NCI-H1417 treated with DMSO at 0.1 percent for 48 hours (cell line): ENCODE data around the gene SCNN1B.
"Not testable (repeated sequence)": the region's sequence is repeated elsewhere in the genome, so short reads cannot be mapped to it uniquely, and the experiment has no call there.

Experiments
- DNase-seq: peaks from one replicate; lab custom pipeline; 2025; lab: John Stamatoyannopoulos, UW

Gene SCNN1B

DNA sequence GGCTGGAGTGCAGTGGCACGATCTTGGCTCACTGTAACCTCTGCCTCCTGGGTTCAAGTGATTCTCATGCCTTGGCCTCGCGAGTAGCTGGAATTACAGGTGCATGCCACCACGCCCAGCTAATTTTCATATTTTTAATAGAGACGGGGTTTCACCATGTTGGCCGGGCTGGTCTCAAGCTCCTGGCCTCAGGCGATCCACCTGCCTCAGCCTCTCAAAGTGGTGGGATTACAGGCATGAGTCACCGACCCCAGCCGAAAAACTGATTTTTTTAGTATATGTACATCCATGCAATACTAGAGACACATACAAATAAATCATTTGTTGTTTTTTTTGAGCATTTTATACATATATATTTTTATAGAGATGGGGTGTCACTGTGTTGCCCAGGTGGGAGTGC lies 79.6 kb downstream of the SCNN1B start:
- DNase-seq, result not testable (repeated sequence)

DNA sequence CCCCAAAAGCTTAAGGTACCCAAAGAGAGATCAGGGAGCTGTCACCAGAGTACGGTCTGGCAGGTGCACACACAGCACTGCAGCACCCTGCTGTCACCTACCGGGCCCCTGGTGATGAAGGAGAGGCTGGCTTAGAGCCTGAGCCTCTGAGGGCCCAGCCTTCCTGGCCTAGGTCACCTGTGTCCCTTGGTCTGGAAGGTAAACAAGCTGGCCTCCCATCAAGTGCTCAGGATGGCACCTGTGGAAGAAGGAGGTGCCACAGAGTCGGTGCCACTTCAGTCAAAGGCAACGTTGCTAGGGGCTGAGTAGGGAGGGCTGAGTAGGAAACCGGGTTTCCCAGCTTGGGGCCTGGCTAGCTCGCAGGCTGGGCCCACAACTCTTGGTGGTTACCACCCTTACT lies 80.2 kb downstream of the SCNN1B start:
- no peak for DNase-seq

DNA sequence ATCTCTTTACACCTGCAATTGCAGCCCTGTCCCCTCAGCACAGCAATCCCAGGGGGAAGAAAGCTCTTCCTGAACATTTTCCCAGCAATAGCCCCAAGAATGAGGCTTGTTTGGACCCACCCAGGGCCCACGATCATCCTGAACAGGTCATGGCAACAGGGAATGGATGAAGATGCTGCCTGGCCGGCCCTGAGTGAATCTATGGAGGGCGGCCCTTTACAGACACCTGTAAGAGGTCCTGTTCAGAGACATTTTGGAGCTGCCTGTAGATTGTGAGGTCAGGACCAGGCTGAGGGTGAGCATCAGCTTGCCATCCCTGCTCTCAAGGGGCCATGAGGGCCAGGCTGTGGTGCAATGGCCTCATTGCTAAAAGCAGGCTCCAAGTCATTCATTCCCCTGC lies 81.8 kb downstream of the SCNN1B start:
- DNase-seq, result no peak

DNA sequence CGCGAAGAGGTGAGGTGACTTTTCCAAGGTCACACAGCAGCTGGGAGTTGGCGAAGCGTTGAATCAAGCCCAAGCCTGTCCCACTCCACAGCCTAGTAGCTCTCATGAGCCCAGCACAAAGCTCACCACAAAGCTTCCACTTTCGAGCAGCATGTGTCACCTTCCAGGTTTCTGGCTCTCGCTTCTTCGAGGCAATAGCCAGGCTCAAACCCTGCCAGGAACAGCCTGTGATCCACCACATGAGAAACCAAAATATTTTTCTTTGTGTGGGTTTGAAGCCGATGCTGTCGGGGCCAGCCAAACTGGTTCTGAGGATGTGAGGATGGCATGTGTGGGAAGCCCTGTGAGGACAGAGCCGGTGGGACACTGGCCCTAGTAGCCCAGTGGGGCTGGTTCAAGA lies 82.8 kb downstream of the SCNN1B start:
- DNase-seq, result no peak

DNA sequence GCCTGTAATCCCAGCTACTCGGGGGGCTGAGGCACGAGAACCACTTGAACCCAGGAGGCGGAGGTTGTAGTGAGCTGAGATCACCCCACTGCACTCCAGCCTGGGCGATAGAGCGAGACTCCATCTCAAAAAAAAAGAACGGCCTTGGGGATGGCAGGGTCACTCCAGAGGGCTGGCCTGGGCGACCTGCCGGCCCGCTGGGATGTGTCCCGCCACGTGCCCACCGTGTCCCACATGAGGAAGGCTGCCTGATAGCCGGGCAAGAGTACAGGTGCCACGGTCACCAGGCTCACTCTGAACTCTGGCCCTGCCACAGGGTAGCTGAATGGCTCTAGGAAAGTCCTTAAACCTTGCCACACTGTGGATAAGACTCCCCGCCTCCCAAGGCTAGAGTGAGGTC lies 83.3 kb downstream of the SCNN1B start:
- no peak for DNase-seq

DNA sequence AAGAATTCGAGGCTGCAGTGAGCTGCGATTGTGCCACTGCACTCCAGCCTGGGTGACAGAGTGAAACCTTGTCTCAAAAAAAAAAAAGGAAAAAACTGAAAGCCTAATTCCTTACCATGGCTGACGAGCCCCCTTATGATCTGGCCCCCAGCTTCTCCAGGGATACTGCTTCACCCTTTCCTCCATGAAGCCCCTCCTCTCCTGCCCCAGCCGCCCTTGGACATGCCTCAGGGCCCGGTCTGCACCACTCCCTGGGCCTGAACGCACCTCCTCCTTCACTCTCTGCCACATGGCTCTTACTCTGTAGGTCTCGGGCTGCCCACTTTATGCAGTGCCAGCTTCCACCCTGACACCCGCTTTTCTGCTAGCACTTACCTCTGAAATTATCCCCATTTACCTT lies 85.6 kb downstream of the SCNN1B start:
- DNase-seq, result no peak

DNA sequence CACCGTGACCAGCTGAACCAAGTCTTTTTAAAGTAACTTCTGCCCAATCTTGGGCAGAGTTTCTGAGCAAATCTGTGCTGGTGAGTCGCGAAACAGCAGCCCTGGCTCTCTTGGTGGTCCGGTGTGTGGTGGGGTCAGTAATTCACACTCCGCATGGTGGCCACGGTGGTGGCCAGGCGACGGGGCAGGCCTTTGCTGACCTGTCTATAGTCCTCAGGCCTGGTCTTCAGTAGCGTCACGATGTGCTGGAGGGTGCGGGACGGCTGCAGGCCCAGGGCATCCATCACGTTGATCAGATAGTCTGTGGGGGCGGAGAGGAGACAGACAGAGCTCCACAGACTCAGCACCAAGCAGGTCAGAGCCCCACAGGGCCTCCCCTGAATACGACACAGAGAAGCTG lies 86.7 kb downstream of the SCNN1B start:
- no peak for DNase-seq

DNA sequence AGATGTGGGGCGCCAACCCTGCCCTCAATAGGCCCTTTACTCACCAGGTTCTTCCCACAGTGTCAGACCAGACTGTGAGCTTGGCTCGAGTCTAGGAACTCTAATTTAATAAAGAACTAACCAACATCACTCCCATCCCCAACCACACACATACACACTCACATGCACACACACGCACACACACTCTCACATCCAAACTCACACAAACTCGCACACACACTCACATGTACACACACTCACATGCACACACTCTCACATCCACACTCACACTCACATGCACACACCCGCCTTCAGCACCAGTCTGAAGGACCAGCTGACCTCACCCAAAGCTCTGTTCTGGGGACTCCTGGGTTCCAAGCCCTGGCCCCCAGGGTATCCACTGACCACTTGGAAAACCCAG lies 87.1 kb downstream of the SCNN1B start:
- DNase-seq, result no peak

DNA sequence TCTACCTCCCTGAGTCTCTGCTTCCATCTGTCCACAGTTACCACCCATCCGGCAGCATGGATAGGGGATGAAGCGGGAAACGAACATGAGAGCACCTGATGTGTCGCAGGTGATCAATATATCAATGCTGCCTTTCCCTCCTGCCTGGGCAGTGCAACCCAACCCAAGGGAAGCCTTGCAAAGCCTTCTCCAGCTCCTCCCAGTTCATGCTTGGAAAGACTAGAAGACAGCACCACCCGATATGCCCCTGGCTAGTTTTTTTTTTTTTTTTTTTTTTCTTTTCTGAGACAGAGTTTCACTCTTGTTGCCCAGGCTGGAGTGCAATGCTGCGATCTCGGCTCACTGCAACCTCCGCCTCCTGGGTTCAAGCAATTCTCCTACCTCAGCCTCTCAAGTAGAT lies 87.8 kb downstream of the SCNN1B start:
- not testable (repeated sequence) for DNase-seq

DNA sequence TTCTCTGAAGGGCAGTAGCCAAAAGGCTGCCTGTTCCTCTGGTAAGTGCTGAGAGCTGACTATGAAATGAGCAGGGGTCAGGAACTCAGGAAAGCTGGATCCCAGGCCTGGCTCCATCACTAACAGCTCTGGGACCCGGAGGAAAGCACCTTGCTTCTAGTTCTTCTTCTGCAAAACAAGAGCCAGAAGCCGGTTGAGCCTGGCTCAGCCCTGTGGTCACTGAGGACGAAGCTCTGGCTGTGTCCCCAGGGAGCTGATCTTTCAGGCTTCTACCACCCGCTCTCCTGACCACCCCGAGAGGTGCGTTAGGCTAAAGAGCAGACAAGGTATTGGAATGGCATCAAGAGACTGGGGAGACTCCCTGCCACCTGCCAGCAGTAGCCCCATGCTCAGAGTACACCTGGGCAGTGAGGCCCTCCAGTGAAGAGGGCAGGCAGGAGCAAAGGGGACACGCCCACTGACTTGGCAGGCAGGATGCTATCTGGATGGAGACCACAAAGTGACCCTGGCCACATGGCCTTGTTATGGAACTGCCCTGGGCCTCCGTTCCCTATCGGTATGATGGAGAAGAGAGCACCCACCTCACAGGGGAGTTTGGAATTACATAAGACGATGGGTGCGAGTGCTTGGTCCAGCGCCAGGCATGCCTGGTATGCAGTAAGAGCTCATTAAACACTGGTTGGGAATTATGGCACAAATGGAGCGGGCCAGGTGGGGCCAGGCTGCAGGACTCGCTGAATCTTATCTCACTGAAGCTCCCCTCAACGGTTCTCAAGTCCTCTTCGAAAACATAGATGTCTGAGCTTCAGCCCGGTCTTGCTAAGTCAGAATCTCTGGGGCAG lies 89.5 kb downstream of the SCNN1B start:
- no peak for DNase-seq

DNA sequence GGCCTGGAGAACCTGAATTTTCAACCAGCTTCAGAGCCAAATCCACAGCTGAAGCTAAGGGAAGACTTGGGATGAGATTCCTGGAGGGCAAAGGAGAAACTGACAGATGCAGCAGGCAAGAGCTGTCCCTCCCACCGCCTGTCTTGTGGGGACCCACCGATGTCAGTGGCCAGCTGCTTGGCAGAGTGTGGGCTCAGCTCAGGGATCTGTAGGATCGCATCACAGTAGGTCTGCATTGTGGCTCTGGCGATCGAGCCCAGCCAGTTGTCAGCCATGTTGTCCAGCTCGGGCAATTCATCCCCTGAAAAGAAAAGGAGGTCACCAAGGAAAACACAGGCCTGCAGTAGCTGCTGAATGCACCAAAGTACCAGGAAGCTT lies 90.1 kb downstream of the SCNN1B start:
- no peak for DNase-seq

DNA sequence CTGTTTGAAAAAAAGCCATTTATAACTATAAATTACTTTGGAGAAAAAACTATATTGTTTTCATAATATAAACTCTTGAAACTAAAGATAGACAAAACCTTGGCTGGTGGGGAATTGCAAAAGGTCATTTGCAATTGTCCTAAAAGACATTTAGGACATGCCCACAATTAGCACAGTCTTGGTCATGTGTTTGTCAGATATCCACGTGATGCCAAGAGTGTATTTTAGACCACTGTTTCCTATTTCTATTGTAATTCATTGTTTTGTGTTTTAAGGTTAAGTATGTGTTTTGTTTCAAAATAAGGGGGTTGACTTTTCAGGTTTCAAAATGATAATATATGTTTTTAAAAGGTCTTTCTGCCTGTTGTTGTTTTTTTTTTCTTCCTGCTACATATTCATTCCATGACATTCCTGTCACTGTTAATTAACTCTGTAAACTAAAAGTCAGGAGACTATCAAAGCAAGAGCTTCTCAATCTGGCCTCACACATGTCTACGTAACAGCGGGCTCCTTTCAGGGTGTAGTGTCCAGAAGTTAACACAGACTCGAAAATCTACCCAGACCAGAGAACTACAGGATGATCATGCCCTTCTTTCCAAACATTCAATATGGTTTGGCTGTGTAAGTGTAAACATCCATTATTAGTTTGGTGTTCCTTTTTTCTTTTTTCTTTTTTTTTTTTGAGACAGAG lies 92.2 kb downstream of the SCNN1B start:
- no peak for DNase-seq

DNA sequence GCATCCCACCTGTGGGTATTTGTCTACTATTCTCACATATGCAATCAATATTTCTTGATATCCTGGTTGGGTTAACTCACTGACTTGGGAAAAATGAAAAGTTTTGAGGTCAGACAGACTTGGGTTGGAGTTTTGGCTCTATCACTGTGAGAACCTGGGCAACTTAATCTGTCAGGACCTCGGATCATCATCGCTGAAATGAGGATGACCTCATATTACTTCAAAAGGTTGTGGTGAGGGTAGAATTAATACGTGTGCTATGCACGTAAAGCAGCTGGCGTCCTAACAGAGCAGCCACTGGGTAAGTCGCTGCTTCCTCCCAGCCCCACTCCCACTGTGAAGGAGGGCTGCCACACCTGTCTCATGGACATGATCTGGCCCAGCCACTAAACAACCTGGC lies 93.6 kb downstream of the SCNN1B start:
- no peak for DNase-seq

DNA sequence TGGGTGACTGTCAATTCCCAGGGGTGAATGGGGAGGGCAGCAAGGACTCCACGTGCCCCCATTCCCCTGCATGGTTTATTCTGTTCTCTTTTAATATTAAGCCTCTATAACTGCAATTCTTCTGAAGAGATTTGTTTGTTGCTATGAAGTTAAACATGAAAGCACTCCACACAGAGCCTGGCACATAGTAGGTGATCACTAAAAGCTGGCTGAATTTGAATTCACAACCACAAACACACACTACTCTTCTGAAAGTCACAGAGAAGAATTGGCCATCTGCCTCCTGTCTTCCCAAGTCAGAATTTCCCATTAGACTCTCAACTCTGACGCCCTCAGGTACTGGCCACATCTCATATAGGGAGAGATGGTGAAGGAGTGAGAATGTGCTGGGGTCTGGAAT lies 95.4 kb downstream of the SCNN1B start:
- DNase-seq, result no peak

DNA sequence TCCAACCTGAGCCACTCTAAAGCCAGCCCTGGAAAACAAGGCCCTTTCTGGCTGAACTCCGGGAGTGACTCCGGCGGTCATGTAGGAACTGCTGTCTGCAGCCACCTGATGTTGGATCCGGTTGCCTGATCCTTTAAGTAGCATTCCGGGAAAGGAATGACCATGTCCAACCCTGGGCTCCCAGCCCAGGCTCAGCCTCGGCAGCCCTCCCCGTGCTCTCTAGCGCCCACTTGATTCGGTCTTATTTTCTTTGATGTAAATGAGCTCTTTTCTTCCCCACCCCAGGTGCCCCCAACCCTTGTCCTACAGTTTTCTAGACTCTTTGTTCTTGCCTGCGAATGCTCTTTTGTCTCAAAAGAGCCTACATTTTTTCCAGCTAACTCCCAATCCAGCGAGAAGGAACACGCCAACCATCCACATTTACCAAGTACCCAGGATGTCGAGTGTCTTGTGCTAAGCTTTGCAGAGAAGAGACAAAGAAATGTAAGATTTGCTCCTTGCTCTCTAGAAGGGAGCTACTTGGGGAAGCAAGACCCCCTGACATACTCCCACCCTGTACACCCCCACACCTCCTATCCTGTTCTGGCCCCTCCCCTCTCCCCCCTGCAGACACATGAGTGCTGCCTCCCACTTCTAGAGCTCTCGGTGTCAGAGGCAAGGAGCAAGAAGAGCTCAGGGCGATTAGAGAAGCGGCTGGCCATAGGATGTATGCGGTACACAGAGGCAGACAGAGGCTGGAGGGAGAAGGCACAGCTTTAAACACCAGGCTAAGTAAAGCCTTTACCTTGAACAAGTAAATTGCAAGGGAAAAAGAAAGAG lies 97.1 kb downstream of the SCNN1B start:
- no peak for DNase-seq

DNA sequence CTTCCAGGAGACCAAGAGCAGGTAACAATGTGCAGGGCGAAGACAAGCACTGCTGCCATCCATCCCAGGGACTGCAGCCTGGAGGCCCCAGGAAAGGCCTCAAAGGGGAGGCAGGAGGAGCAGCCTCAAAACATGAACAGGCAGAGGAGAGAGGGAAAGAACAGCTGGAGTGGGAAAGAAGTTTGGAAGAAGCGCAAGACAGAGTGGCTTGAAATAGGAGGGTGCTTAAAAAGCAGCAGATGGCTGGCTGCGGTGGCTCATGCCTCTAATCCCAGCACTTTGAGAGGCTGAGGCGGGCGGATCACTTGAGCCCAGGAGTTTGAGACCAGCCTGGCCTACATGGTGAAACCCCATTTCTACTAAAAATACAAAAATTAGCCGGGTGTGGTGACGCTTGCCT lies 98.3 kb downstream of the SCNN1B start:
- DNase-seq, result not testable (repeated sequence)

DNA sequence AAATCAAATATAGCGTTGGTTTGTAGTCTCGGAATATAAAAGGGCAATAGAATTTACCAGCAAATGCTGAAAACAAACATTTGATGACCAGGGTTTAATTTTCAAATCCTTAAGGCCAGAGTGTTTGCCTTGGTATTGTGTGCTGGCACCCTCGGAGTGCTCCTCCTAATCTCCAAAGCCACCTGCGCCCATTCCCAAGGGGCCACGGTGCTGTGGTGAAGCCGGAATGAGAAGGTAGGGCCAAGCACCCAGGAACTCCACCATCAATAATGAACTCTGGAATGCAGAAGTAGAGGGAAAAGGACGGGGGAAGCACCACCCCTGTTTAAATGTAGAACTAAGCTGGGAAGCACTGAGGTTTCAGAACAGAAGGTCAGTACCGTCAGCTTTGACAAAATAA lies 99.0 kb downstream of the SCNN1B start:
- DNase-seq, result no peak

DNA sequence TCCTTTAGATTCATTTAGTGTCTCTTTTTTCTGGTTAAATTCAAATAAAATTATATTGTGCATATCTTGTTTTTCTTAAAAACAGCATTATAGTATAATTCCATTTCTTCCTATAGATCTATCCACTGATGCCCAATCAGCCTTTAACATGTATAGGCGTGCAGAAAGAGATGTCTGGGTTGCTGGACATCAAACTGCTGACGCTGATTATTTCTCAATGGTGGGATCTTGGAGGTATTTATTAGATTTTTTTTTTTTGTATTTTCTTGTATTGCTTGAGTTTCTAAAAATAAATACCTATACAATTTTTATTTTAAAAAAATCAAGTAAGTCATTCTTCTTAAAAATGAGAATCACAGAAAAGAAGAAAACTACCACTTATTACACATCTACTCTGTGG lies 100.0 kb downstream of the SCNN1B start:
- no peak for DNase-seq

DNA sequence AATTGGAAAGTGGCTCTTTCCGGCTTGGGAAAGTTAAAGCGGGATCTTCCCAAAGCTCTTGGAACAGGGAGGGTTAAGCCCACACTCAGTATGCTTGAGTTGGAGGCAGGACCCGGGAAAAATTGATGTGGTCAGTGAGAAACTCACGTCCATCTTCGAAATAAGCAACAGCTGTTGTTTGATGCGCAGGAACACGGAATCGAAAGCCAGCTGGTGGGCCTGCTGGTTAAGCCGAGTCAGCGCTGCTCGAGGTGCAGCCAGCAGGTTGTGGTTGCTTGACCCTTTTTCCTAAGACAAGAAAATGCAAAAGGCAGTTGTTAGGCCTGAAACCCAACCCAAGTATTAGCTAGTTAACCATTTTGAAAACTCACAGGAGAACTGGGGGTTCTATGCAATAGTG lies 101.4 kb downstream of the SCNN1B start:
- DNase-seq, result no peak

DNA sequence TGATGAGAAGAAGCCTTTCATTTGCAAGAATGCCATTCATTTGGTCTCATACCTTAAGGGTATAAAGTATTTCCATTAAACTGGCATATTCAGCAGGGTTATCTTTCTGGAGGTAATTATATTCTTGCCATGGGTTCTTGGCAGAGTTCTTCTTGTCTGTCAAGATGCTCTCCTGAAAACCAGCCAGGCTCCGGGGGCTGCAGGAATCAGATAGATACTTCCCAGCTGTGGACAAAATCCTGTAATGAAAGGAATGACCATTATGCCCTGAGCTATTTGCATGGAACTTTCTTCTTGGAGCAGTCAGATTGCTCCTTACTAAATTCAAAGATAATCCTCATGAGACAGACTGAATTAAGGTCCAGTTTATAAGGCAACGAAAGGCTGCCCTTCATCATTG lies 103.9 kb downstream of the SCNN1B start:
- DNase-seq, result no peak

DNA sequence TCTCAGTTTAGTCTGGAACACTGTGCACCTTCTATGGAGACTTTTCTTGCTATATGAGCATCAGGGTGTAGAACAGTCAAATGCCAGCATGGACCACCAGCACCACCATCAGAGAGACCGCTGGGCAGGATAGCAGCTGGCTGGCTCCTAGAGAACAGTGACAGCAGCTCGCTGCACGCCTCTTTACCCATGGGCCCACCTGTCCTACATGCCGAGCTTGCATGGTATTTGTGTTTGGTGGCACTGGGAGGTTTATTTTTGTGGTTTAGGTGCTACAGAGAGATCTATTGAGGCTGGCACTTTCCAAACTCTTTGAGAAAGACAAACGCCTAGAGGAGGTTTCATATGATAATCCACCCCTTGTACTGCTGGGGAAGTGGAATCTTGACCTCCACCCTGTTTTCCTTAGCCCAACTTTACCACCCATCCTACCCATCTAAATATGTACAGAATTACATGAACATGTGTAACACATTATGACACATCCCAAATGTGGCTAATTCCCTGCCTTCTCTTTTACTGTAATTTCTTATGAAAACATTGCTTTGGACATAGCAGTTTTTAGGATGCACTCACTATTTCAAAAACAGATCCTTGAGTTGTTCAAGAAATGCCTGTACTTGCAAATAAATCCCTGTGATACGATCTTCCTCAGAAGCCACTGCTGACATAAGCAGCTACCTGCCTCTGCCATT lies 104.6 kb downstream of the SCNN1B start:
- no peak for DNase-seq

DNA sequence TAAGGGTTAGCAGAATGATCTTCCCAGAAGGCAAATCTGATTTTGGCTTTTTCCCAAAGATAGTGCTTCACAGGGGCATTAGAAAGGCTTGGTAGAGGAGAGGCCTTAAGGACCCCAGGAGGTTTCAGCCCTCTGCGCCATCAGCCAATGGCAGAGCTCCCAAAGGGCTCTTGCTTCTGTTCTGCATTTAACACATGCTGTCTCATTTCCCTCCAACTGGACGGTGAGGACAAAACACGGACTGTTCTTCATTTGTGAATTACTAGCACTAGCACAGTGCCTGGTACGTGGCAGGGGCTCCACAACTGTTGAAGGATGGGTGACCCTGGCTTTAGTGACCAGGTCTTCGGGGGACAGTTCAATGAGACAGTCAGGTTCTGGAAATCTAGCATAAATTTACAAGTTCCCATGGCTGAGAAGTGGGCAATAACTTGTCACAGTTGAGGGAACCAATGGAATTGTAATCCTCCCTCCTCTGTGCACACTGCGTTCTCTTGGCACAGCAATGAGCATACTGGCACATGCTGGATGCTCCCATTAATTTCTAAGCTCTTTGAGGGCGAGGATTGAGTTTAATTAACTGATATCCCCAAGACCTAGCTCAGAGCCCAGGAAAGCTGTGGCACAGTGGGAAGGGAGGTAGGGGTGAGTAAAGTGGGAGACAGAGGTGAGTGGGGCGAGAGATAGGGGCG lies 105.5 kb downstream of the SCNN1B start:
- DNase-seq, result no peak
